HG03432 (cell line): ENCODE data around the gene ATP6V0E2.
"Not testable (repeated sequence)": the region's sequence is repeated elsewhere in the genome, so short reads cannot be mapped to it uniquely, and the experiment has no call there.

Experiments used
- ATAC-seq: cut with Tn5 transposase; IDR thresholded peaks from one replicate; pipeline ENCODE4 v1.9.1; 2021; ENCODE audit warnings: mild to moderate bottlenecking, moderate library complexity; ENCODE audit not compliant: unreplicated experiment

The ATP6V0E2 gene

DNA sequence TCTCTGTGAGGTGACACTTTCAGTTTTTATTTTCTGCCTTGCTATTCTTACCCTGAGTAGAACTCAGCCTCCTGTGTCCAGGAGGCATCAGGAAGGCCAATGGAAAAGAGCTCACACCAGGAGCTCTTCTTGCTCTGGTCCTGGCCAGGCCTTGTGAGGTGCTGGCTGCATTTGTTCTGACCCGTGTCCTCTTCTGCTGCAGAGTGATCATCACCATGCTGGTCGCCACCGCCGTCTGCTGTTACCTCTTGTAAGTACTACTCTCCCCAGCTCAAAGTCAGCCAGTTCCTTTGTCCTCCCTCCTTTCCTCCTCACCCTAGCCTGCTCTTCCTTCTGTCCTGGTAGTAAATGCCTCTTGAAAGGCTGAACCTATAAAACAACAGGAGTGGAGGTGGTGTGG lies 1.6 kb downstream of the ATP6V0E2 start:
- no peak for ATAC-seq

DNA sequence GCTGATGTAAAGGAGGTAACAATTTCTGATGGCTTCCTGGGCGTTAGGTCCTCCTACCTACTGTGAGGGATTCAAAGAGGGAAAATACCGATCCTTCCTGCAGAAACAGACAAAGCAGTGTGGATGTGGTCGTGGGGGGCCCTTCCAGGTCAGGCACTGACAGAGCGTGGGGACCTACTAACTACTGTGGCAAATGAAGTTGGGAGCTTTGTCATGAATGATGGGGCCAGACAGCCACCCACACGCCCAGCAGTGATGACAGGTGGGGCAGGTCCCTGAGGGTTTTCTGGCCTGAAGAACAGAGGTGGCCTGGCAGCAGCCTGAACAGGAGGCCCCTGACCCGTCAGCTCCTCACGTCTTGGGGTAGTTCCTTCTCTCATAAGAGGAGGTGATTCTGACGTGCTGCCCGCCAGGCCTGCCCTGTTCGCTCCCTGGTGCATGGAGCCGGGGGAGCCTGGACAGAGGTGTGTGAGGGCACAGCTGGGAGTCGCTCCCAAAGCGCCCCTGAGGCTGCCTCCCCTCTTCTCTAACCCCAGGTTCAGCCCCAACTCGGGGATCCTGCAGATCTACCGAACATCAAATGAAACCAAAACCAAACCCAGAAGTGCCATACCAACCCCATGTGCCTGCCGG lies 4.2 kb downstream of the ATP6V0E2 start:
- ATAC-seq = no peak

DNA sequence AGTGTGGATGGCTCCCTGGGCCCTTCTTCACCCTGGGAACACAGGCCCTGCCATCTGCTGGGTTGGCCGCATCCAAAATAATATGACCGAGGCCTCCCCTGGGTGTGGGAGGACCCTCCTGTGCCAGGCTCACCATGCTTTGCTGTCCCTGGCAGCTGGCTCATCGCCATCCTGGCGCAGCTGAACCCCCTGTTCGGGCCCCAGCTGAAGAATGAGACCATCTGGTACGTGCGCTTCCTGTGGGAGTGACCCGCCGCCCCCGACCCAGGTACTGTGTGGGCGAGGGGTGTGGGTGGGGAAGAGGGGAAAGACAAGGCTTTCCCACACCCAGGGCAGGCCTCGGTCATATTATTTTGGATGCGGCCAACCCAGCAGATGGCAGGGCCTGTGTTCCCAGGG lies 4.8 kb downstream of the ATP6V0E2 start:
- ATAC-seq = no peak

DNA sequence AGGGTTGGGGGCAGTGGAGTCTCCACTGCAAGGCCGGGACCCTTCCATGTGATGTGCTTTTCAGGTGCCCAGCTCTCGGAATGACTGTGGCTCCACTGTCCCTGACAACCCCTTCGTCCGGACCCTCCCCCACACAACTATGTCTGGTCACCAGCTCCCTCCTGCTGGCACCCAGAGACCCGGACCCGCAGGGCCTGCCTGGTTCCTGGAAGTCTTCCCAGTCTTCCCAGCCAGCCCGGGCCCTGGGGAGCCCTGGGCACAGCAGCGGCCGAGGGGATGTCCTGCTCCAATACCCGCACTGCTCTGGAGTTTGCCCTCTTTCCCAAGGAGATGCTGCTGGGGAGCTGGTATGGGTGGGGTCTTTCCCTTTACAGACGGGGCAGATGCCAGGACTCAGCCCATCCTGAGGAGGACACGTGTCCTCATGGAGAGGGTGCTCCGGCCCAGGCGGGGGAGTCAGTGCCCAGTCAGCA lies 5.5 kb downstream of the ATP6V0E2 start:
- ATAC-seq = no peak

DNA sequence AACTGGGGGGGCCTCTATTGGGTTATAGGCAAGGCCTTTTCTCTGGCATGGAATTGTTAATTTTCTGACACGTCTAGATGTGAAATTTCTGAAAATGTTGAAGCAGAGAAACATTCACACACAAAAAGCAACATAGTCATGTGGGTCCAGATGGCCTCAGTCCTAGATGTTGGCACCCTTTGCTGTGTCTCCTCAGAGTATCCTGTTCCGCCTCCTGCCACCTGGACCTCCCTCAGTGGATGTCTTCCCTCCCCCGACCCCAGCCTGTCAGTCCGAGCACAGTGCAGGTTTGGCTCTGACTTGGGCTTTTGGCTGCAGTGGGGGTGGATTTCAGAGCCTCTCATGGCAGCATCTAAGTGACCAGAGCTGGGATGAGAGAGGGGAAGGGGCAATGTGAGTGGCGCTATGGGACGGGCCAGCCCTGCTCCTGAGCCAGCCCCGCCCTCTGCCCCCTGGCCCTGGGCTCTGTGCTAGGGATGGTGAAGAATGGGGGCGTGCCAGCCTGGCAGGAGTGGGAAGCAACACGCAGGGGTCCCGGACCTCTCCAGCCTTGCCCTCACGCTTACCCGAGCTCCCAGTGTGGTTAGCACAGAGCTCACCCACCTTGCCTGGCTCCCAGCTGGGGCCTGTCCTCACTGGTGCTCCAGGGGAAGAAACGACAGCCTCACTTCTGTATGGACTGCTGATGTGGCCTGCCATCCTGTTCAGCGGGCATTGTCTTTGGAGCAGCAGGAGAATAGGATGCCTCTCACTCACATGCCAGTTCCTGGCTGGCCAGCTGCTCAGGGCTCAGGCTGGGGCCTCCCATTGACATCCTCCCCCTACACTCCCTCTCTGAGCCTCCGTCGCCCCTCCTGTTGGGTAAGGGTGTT lies 6.2 kb downstream of the ATP6V0E2 start:
- ATAC-seq = no peak

DNA sequence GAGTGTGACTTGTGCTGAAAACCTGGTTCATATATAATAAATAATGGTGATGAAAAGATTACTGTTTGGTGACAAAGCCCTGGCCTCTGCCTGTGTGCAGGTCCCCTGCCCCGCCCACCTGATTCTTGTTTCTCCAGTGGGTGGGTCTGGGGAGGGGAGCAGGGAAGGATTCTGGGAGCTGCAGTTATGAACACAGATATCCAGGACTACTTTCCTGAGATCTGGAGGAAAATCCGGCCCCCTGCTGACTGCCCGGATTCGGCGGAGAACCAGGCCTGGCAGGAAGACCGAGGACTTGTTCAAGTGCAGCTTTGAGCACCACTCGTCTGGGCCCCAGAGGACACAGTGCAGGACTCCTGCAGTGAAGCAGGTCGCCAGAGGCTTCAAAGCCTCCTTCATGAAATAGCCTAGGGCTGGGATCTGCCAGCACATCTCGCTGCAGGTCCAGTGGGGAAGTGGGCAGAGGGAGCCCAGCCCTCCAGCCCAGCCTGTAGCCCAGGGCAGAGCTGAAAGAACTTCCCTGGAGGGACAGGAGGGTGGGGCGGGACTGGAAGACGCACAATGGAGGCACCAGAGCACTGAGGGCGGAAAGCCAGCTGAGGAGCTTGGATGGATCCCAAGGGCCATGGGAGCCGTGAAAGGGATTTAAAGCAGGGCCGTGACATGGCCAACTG lies 7.0 kb downstream of the ATP6V0E2 start:
- no peak for ATAC-seq

DNA sequence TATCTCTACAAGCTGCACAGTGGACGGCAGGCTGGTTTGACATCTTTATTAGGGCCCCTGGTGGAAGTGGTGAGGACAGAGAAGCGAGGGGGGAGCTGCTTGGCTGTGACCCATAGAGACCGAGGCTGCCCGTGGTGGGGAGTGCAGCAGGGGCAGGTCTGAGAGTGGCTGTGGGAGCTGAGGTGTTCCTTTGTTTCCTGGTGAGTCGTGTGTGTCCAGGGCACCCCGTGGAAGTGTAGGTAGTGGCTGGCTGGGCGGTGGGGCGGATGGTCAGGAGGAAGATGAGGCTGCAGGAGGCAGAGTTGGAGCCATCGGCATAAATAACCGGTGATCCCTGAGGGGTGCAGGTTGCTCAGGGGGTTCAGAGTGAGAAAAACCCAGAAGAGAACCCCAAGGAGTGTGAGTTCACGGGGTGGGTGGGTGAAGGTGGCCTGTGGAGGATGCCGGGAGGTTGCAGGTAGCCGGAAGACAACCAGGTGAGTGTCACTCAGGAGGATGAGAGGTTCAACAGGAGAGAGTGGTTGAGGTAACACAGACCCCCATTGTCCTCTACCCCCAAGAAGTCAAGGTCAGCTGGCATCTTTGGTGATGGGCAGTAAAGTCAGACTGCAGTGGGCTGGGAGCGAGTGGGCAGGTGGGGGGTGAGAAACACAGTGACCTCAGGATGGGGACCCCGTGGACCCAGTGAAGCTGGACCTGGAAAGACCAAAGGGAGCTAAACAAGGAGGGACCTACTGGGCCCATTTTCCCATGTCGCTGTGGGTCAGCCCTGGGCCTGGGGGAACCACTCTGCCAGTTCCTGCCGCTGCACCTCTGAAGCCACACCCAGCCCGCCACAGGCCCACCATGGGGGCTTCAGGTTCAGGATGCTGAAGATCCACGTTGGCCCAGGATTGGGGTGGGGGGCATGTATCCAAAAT lies 7.8 kb downstream of the ATP6V0E2 start:
- no peak for ATAC-seq

DNA sequence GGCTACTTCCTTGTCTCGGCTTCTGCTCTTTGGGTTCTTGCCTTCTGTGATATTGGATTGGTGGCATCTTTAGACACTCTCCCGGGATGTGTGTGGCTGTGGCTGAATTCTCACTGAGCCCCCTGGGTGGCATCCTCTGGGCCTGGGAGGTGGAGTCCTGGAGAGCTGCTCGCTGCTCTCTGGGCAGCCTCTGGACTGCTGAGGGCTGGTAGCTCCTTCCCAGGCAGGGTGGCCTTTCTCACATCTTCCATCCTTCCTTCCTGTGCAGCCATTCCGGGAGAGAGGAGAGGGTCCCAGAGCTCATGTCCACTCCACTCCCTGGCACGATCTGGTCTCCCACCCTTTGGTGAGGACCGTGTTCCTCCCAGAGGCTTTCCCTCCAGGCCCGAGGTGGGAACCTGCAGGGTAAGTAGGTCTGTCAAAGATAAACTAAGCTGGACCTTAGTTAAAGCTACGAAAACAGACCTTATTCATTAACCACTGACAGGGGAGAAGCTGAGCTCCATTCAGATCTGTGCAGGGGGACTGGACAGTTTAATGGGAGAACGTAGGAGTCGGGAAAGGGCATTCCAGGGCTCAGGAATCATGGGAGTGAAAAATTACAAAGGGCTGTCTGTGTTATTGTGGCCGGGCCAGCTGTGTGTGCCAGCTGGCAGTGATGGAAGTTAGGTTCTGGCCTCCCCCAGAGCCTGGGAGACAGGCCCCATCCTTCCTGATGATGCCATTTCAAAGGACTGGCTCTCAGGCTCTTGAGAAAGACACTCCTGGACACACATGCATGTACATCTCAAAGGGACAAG lies 8.7 kb downstream of the ATP6V0E2 start:
- ATAC-seq = no peak

DNA sequence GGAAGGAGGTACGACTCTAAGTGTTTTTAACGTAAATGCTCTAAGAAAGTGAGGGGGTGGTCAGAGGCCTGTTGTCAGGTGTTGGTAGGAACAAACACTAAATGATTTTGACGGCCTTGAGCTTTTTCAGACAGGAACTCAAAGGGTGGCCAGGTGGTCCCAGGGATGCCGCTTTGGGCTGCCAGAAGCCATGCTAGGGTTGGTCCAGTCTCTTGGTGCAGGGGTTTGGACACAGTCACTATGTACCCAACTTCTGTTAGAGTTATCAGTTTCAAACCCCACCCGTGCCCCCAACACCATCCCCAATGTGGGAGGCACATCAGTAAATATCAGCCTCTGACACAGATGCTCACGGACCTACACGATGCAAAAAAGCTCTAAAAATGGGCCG lies 9.3 kb downstream of the ATP6V0E2 start:
- ATAC-seq = no peak

DNA sequence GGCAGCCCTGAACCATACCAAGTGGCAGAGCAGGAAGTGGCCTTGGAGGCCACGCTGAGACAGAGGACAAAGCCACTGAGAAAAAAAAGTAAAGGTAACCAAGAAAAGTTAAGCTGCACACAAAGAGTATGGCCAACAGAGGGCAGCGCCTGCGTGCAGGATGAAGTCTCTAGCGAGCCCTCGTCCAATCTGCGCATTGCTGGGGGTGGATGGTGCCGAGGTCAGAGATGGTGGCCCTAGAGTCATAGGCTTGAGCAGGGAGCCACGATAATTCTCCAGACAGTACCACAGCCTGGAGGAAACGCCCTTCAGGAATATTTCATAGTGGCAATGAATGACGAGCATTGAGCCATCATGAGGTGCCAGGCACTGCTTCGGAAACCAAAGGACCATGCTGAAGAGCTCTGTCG lies 9.7 kb downstream of the ATP6V0E2 start:
- peak; percentile 65 for ATAC-seq

DNA sequence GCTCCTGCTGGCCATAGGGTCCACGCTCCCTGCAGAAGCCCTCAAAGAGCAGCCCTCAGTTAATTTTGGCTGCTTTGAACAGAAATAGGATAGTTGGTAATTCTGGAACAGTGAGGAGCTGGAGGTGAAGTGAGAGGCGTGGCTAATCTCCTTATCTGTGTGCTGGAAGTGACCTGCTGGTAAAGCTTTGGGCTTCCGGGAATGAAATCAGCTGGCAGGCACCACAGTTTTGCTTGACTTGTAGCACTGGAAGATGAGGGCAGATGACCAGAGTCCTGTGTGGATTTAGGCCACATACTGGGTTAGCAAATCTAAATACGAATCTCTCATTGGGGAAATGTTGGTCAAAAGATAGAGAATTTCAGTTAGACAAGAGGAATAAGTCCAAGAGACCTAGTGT lies 10.2 kb downstream of the ATP6V0E2 start:
- no peak for ATAC-seq

DNA sequence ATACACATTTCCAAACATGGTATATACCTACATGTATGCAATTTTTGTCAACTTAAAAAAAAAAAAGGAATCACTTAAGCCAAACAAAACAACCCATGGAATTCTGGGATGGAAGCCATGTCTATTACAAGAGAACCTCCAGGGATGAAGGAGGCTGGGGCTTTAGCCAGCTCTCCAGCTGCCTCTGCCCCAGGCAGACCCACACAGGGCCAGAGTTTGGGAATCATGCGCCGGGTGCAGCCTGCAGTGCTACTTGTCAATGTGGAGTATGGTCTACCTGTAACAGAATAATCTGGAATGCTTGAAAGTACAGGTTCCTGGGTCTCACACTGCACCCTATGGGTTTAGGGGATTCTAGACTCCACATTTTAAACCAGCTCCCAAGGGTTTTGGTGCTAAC lies 10.8 kb downstream of the ATP6V0E2 start:
- ATAC-seq = no peak

DNA sequence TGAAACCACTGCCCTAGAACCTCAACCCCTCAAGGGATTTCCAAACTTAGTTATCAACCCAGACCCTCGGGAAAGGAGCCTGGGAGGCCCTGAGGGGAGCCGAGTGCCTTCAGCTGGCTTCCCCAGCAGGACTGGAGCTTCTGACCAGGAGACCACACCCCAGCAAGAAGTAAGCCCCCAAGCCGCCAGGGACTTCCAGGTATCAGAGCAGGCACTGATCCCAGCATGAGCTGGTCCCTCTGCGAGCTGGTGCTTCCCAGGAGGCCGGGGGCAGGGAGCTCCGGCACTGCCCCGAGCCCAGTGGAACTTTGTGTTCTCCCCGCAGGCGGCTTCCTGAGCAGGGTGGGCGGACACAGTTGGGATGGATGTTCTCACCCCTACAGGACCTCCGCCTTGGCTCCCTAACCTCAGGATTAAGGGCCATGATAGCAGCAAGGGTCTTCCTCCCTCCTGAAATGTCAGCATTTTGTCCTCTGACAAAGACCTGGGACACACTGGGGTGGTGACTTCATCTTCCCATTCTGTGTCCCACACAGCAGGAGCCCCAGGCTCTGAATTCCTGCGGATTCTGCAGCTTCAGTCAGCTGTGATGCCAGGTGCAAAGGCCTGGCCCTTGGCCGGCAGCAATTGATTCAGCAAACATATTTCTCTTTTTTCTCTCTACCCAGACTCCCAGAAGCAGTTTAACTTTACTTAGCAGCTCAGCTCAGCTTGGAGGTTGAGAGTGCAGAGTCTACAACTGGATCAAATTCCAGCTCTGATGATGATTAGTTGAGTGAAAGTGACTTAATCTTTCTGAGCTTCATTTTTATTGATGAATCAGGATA lies 11.6 kb downstream of the ATP6V0E2 start:
- no peak for ATAC-seq

DNA sequence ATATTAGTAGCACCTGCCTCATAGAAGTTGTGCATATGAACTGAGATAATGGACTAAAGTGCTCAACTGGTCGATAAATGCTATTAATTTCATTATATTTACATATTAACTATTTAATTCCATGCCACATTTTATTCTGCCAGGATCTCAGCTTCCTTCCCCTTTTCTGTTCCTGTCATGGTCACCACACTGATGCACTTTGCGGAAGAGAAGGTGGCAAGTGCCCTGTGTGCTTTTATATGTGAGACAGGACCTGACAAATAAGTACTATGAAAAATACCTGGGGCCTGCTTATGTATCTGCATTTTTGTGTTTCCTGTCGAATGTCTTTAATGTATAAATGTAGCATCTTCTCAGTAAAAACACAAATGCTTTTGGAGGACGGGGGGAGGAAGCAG lies 12.2 kb downstream of the ATP6V0E2 start:
- no peak for ATAC-seq

DNA sequence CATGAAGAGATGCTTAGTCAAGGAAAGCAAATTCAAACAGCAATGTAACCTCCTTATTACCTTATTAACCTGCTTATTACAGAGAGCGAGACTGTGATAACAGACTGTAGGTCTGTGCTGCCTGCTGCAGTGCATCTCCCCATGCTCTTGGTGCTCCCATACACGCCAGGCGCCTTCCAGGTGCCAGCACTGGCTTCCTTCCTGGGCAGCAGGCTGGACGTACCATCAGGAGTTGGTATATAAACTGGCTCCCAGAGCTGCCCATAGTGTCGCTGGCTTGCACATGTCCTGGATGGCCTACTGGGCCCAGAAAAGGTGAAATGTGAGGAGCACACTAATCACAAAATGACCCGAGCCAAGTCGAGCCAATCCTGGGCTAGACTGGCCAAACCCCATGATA lies 13.5 kb downstream of the ATP6V0E2 start:
- no peak for ATAC-seq

DNA sequence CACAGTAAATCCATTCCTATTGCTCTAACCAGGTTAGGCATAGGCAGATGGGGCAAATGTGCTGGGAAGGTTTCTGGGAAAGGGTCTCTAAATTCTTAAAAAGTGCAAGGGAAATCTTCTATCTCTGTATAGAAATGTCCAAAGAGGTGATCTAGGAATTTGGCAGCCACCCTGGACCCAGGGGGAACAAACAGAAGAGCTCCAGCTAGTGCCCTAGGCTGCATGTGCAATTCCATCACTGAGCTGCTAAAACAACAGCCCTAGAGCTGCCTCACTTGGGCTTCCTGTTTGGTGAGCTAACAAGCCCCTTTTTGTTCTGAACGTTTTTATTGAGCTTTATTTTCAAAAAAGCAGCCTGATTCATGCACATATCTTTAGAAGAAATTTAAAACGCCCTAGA lies 16.9 kb downstream of the ATP6V0E2 start:
- ATAC-seq = not testable (repeated sequence)

DNA sequence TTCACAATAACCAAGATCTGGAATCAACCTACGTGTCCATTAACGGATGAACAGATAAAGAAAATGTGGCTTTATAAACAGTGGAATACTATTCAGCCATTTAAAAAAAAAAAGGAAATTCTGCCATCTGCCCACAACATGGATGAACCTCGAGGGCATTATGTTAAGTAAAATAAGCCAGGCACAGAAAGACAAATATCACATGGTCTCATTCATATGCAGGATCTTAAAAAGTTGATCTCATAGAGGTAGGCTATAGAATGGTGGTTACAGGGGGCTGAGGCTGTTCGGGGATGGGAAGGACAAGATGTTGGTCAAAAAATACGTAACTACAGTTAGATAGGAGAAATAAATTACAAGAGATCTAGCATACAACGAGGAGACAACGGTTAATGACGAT lies 21.2 kb downstream of the ATP6V0E2 start:
- ATAC-seq = not testable (repeated sequence)

DNA sequence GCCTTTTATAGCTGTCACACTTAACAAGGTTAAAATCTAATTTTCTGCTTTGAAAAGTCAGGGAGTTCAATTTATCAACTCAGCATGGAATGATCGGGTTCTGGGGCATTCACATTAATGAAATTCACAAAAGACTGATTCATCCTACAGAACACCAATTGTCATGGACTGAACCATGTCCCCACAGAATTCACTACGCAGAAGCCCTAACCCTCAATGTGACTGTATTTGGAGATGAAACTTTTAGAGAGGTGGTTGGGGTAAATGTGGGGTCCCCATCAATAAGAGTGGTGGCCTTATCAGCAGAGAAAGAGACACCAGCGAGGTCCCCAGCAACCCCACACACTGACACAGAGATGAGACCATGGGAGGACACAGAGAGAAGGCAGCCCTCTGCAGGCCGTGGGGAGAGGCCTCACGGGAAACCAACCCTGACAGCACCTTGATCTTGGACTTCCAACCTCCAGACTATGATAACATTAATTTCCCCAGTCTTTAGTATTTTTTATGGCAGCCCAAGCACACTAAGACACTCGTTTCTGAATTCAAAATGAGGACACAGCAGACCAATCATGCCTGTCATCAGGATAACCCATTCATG lies 34.1 kb downstream of the ATP6V0E2 start:
- not testable (repeated sequence) for ATAC-seq

DNA sequence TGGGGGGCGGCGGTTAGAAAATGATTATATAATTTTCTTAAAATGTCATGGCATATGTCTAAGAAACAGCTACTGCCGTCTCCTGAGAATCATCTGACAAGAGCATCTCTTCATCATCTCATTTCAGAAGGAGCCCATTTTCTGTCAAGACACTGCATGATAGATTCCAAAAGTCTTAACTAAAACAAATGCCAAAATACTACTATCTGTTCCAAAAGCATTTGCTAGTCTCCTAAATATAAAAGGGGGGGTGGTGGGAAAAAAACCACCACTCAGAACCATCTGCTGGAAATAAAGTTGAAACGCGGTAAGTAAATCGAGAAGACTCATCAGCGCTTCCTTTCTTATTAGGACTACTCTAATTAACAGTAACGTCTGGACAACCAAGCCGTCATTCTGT lies 36.5 kb downstream of the ATP6V0E2 start:
- not testable (repeated sequence) for ATAC-seq
